H1 (cell line): ENCODE data around the gene RPS4Y2. TPM values are rescaled to one million over a fixed set of nuclear protein-coding genes. Genes with fewer than 3 reads are reported as not detected.

Experiments
- EP300 ChIP-seq, 2 experiments: IDR thresholded peaks; 1 replicate in 1 of 2; 2 replicates in 1 of 2; pipeline ENCODE4 v1.6.1; 2011 to 2012; ENCODE audit warnings: low read depth in 2 of 2, low read length in 2 of 2, mild to moderate bottlenecking in 2 of 2, borderline replicate concordance in 1 of 2, inconsistent platforms in 1 of 2, moderate library complexity in 1 of 2
- polyA plus RNA-seq, 7 experiments: library from polyadenylated mRNA; depleted of rRNA in 3 of 7; stranded (reverse) in 5 of 7; unstranded in 2 of 7; fragments of >200 nt in 5 of 7; fragments of 200-250 nt in 2 of 7; gene quantifications; 1 replicate in 5 of 7; 2 replicates in 1 of 7; 4 replicates in 1 of 7; pipeline versions ENCODE4 v1.2.1 to v1.2.3, GENCODE V29; 2011 to 2013; ENCODE audit warnings: missing spikeins in 2 of 7, mixed read lengths in 2 of 7
- total RNA-seq: library from RNA; stranded (reverse); fragmentation: NEBNext Ultra II Directional; extraction: Animal tissue kit (Norgen Biotek cat#: 25700); gene quantifications from 2 replicates; pipeline ENCODE4 v1.2.1, GENCODE V29; 2021

RPS4Y2 gene
- total and polyA plus RNA-seq, 2 of the 8 experiments (the other 6 are each of a cell fraction or from before 2014, with no cell fraction given) = not detected

DNA sequence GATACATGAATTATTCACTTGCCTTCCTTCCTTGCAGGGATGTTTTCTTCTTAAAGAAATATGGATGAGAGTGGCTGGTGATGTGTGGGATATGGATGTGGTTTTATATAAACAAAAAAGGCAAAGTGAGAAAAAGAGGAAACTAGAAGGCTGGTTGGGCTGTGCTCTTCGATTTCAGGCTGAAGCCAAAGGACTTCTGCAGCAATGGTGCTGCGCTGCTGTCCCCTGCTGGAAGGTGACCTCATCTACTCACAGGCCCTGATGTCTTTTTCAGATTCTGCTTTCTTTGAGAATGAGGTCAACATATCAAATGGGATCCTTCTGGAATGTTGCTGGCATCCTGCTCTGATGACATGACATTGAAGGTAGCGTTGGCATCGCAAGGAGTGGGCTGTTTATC, 15.3 kb upstream of the RPS4Y2 start (continued):
- no peak for TF ChIP-seq EP300 (IDR thresholded peaks at IDR 0.05; ENCODE audit: borderline replicate concordance in 1 of 2, low read depth in 2 of 2, low read length in 2 of 2)
